ENCODE measurements around the gene MRAP2.

DNA sequence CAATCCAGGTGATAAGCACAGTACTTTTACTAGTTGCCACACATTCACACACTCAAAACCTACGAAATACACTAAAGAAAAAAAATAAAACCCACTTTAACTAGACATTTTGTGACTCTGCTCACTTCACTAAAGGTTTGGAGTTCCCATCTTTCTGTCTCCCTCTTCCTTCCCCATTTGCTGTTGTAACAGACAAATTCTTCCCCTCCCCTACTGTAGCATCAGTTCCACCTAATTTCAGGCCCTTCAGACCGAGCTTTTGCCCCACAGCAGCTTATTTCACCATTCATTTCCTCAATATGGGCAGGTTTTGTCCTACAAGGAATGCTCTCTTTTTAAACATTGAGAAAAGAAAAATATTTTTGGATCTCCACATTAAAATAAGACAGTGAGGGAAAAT, 31.3 kb upstream of the MRAP2 start:
- no peak for TF ChIP-seq EZH2 (IDR thresholded peaks at IDR 0.05)
- no peak for TF ChIP-seq POLR2AphosphoS5 (IDR thresholded peaks at IDR 0.05; ENCODE audit: borderline replicate concordance, low read depth, low read length)
- TF ChIP-seq FOXP2 (optimal IDR thresholded peaks at IDR 0.05; ENCODE audit: control extremely low read depth, extremely low read length, insufficient read depth): no peak

Measured in SK-N-MC (cell line).